Ovary (tissue), 9 donors: ENCODE data around the gene ATP5PO. TPM values are rescaled to one million over a fixed set of nuclear protein-coding genes. Genes with fewer than 3 reads are reported as not detected.

Source experiments
- DNase-seq, 5 donors: peaks; one replicate each; pipeline ENCODE4 v3.0.0-alpha.2; 2019 to 2020
- H3K27ac ChIP-seq, 2 donors: fragments of 200-600 bp; one replicate each; pipeline versions ENCODE4 v1.5.1 to v1.8.0; 2019 to 2022
- H3K27me3 ChIP-seq: fragments of 200-600 bp; one replicate; pipeline ENCODE4 v1.8.0; 2022
- H3K36me3 ChIP-seq: fragments of 200-600 bp; sonication (generic); one replicate; pipeline ENCODE4 v1.5.1; 2019
- H3K4me1 ChIP-seq: one replicate; pipeline ENCODE4 v1.8.1; 2013; ENCODE audit warnings: mild to moderate bottlenecking, moderate library complexity; ENCODE audit not compliant: insufficient read depth
- H3K4me3 ChIP-seq: fragments of 200-600 bp; sonication (generic); one replicate; pipeline ENCODE4 v1.5.1; 2017
- H3K9me3 ChIP-seq, 2 donors: fragments of 200-600 bp in 1 of 2; sonication (generic) in 1 of 2; one replicate each; pipeline versions ENCODE4 v1.5.1 to v1.8.1; 2013 to 2019; ENCODE audit warnings: mild to moderate bottlenecking in 1 of 2, moderate library complexity in 1 of 2
- CTCF ChIP-seq, 3 donors: fragments of 450-650 bp in 2 of 3; fragments of 200-600 bp in 1 of 3; IDR thresholded peaks; one replicate each; pipeline versions ENCODE4 v1.5.1 to v1.8.0; 2016 to 2022; ENCODE audit warnings: antibody characterized with exemption in 3 of 3, mild to moderate bottlenecking in 1 of 3
- EP300 ChIP-seq: sonication (generic); formaldehyde crosslinking; IDR thresholded peaks from one replicate; pipeline ENCODE4 v1.6.1; 2017; ENCODE audit warnings: antibody characterized with exemption
- POLR2A ChIP-seq: fragments of 450-650 bp; IDR thresholded peaks from one replicate; pipeline ENCODE4 v1.6.1; 2017; ENCODE audit warnings: antibody characterized with exemption, mild to moderate bottlenecking, moderate library complexity
- WGBS, 3 donors: extraction: QIAGEN DNeasy Blood & Tissue Kit in 1 of 3; methylation state at CpG; one replicate each; pipeline versions ENCODE4 v1.1.5 to v1.1.7; 2013 to 2017; 5-methylcytosine and 5-hydroxymethylcytosine counted together
- intact Hi-C, 4 donors: fragments of 100-400 bp; cut with DNase I; formaldehyde crosslinking; loops; one replicate each; pipeline versions ENCODE4 v1.11.0 to v1.15.1; 2022 to 2023
- polyA plus RNA-seq, 2 donors: library from polyadenylated mRNA; stranded (reverse); fragments of 200-250 nt in 1 of 2; fragments of 350-450 nt in 1 of 2; fragmentation: Illumina TruSeq in 1 of 2; extraction: RNeasy Lipid Tissue Mini Kit (QIAGEN cat#74804) in 1 of 2; gene quantifications; one replicate each; pipeline ENCODE4 v1.2.3, GENCODE V29; 2013 to 2014
- total RNA-seq, 7 donors: library from RNA; depleted of rRNA in 2 of 7; stranded (reverse); fragments of >200 nt in 2 of 7; fragmentation: NEBNext Ultra II Directional in 3 of 7; extraction: Animal tissue kit (Norgen Biotek cat#: 25700) in 3 of 7; gene quantifications; one replicate each; pipeline versions ENCODE4 v1.1.0 to v1.2.4, GENCODE V29; 2016 to 2023
- donor health status: DM: no; HTN: no; CAD: no; lungs with moderate emphysema.
- donor health status: DM: no; HTN: no; CAD: no.
- donor health status: Bipolar disorder and iron deficiency.
- donor health status: DM: yes; HTN: yes; CAD: no.
- donor health status: DM: no; HTN: no; CAD: no.
- donor health status: DM: yes; HTN: yes; CAD: no.

The ATP5PO gene
- total and polyA plus RNA-seq, 9 donors, result 144 to 283 (median 170) TPM

DNA sequence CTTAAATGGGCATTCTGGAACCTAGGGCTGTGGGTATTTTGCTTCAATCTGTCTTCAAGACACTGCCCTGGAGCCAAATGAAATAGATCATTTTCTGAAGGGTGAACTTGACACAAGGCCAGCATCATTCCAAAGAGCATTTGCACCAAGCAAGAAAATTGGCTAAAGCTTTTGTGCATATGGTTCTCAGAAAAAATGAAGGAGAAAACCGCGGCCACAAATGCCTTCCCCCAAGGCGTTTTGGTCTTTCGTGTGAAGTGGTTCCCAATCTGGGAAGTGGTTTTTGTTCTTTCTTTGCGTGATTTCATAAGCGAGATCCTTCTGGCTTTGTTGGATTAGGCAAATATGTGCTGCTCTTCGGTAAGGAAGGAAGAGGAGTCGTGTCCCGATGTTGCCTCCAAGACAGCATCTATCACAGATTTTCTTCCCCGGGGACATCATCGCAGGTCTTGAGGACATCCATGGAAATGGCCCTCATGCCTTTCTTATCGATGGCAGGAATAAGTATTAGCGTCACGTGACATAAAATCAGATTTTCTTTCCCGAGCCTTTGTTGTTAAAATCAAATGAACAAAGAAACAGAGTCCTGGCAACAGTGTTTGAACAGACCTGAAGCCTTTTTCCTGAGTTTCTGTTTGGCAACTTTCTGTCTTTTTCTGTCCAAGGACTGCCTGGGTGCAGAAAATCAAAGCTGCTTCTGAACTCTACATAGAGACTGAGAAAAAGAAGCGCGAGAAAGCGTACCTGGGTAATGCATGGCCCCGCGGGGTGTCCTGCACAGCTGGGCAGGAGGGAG, 31.0 kb downstream of the ATP5PO start:
- Histone ChIP-seq H3K4me3 (no peak overlapping the region), H3K27ac (no peak overlapping the region), H3K4me1 (peaks cover 2% of the 10 kb centered on the region), H3K36me3 (no peaks in the 10 kb centered on the region), H3K9me3 (no peaks in the 10 kb centered on the region), H3K27me3 (no peaks in the 10 kb centered on the region)
- WGBS, 3 donors, result 40 to 54% (median 41%) methylated on average over 20 of the region's 20 CpGs
- no peak for DNase-seq
- intact Hi-C loops, result no loop called here
- no peak for TF ChIP-seq POLR2A
- no peak for TF ChIP-seq EP300
- TF ChIP-seq CTCF (IDR thresholded peaks at IDR 0.05), result no peak

- Histone ChIP-seq H3K4me1 (peaks cover 2% of the 10 kb centered on the region), H3K36me3 (no peaks in the 10 kb centered on the region), H3K4me3 (no peak overlapping the region), H3K9me3 (no peaks in the 10 kb centered on the region), H3K27me3 (no peaks in the 10 kb centered on the region), H3K27ac (no peak overlapping the region)
- intact Hi-C loops, result no loop called here
- DNase-seq, result no peak
- no peak for TF ChIP-seq EP300
- no peak for TF ChIP-seq CTCF (IDR thresholded peaks at IDR 0.05)
- TF ChIP-seq POLR2A, result no peak
- WGBS, 3 donors, result 56 to 80% (median 74%) methylated on average over 12 of the region's 12 CpGs
Measured at GRCh38 chr21:33883118-33883517, 32.5 kb downstream of the ATP5PO start.

GRCh38 chr21:33881689-33882440, 33.7 kb downstream of the ATP5PO start:
- intact Hi-C loops, result no loop called here
- WGBS, 3 donors, result 88 to 93% (median 90%) methylated on average over 9 of the region's 9 CpGs
- Histone ChIP-seq H3K4me3 (no peak overlapping the region), H3K27me3 (no peaks in the 10 kb centered on the region), H3K36me3 (no peaks in the 10 kb centered on the region), H3K4me1 (peaks cover 2% of the 10 kb centered on the region), H3K9me3 (no peaks in the 10 kb centered on the region), H3K27ac (no peak overlapping the region)
- no peak for DNase-seq
- TF ChIP-seq POLR2A (no peak), CTCF (IDR thresholded peaks at IDR 0.05) (no peak), EP300 (no peak)

- DNase-seq, result no peak
- peaks cover 2% of the 10 kb centered on the region for H3K4me1 ChIP-seq
- no peak overlapping the region for H3K27ac ChIP-seq
- 88 to 92% (median 89%) methylated on average over 13 of the region's 13 CpGs for WGBS, 3 donors
- no peaks in the 10 kb centered on the region for H3K27me3 ChIP-seq
- intact Hi-C loops, result no loop called here
- H3K36me3 ChIP-seq, result no peaks in the 10 kb centered on the region
- H3K9me3 ChIP-seq, result no peaks in the 10 kb centered on the region
- no peak overlapping the region for H3K4me3 ChIP-seq
- no peak for TF ChIP-seq EP300
Measured at GRCh38 chr21:33880626-33881025, 35.0 kb downstream of the ATP5PO start.

DNA sequence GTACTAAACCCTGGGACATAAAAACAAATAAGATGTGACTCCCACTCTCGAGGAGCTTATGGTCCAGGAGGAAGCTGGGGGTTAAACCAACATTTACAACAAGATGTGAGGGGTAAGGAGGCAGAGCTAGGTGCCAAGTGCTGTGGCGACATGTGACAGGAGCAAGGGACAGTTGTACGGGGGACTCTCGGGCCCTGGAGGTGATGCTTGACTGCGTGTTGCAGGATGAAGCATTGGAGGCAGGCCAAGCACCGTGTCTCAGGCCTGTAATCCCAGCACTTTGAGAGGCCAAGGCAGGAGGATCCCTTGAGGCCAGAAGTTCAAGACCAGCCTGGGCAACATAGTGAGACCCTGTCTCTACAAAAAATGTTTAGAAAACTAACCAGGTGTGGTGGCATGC, 36.8 kb downstream of the ATP5PO start:
- no peaks in the 10 kb centered on the region for H3K4me1 ChIP-seq
- no peaks in the 10 kb centered on the region for H3K9me3 ChIP-seq
- TF ChIP-seq POLR2A, result no peak
- TF ChIP-seq EP300, result no peak
- TF ChIP-seq CTCF (IDR thresholded peaks at IDR 0.05), result no peak
- no peaks in the 10 kb centered on the region for H3K36me3 ChIP-seq
- WGBS, 3 donors, result 90 to 92% (median 92%) methylated on average over 6 of the region's 6 CpGs
- H3K27me3 ChIP-seq, result no peaks in the 10 kb centered on the region
- no peak for DNase-seq
- H3K27ac ChIP-seq, result no peak overlapping the region
- H3K4me3 ChIP-seq, result no peak overlapping the region
- intact Hi-C loops, result no loop called here
